ENCODE results near the gene GAGE12J. TPM values are rescaled to one million over a fixed set of nuclear protein-coding genes. Genes with fewer than 3 reads are reported as not detected.
A peak's percentile ranks its signal among the peaks of the same experiment; 100 is the strongest.
"Not testable (repeated sequence)": the region's sequence is repeated elsewhere in the genome, so short reads cannot be mapped to it uniquely, and the experiment has no call there.

Gene GAGE12J
- total RNA-seq, 1 donor from 2014 or later: not detected

DNA sequence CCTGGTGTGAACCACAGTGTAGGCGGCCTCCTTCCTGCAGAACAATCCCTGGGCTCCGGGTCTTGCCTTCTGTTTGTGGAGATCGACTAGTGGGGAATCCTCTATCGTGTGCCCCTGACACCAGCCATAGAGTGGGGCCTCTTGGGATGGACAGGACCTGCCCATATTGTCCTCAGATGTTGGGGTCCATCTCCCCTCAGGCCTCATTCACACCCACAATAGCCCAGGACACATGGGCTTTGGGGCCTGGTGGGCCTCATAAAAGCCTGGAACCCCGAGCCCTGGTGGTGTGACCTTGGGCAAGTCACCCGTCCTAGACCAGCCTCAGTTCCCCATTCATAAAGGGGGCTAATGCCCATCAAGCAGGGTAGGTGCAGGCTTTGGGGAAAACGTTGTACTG is 31.6 kb upstream of the GAGE12J start:
- Mint-ChIP-seq H3K27ac (no peak overlapping the region), H3K4me3 (no peak overlapping the region), H3K9me3 (peaks cover 5% of the 10 kb centered on the region), H3K36me3 (peaks cover 2% of the 10 kb centered on the region), H3K4me1 (peaks cover 3% of the 10 kb centered on the region), H3K27me3 (ENCODE audit: low read depth) (peaks cover 2% of the 10 kb centered on the region)
- TF ChIP-seq CTCF (IDR thresholded peaks at IDR 0.05; ENCODE audit: unreplicated experiment): no peak
- no peak for DNase-seq (ENCODE audit: low spot score in 2 of 2, unreplicated experiment in 2 of 2)

GRCh38 chrX:49291615-49292337 is 30.1 kb upstream of the GAGE12J start:
- H3K27me3 Mint-ChIP-seq (ENCODE audit: low read depth): peaks cover 2% of the 10 kb centered on the region
- H3K9me3 Mint-ChIP-seq: peaks cover 11% of the 10 kb centered on the region
- peak in 1 of 2 experiments; percentile 73 for DNase-seq (ENCODE audit: low spot score in 2 of 2, unreplicated experiment in 2 of 2)
- no peak overlapping the region for H3K4me3 Mint-ChIP-seq
- H3K27ac Mint-ChIP-seq: no peak overlapping the region
- peak; percentile 66 for TF ChIP-seq CTCF (IDR thresholded peaks at IDR 0.05; ENCODE audit: unreplicated experiment)
- H3K4me1 Mint-ChIP-seq: peaks cover 3% of the 10 kb centered on the region
- H3K36me3 Mint-ChIP-seq: peaks cover 2% of the 10 kb centered on the region

- TF ChIP-seq CTCF (IDR thresholded peaks at IDR 0.05; ENCODE audit: unreplicated experiment): no peak
- H3K27ac Mint-ChIP-seq: no peak overlapping the region
- peaks cover 2% of the 10 kb centered on the region for H3K36me3 Mint-ChIP-seq
- peaks cover 14% of the 10 kb centered on the region for H3K9me3 Mint-ChIP-seq
- no peak overlapping the region for H3K4me3 Mint-ChIP-seq
- DNase-seq (ENCODE audit: low spot score in 2 of 2, unreplicated experiment in 2 of 2): no peak
- H3K4me1 Mint-ChIP-seq: peaks cover 3% of the 10 kb centered on the region
- H3K27me3 Mint-ChIP-seq (ENCODE audit: low read depth): peaks cover 2% of the 10 kb centered on the region
These were observed 29.2 kb upstream of the GAGE12J start for GRCh38 chrX:49292400-49293362.

GRCh38 chrX:49299293-49299692 is 22.5 kb upstream of the GAGE12J start:
- not testable (repeated sequence) for H3K27me3 Mint-ChIP-seq (ENCODE audit: low read depth); DNase-seq (ENCODE audit: low spot score in 2 of 2, unreplicated experiment in 2 of 2); H3K27ac Mint-ChIP-seq; H3K4me3 Mint-ChIP-seq; H3K4me1 Mint-ChIP-seq; H3K36me3 Mint-ChIP-seq
- H3K9me3 Mint-ChIP-seq: peaks cover 18% of the 10 kb centered on the region

DNA sequence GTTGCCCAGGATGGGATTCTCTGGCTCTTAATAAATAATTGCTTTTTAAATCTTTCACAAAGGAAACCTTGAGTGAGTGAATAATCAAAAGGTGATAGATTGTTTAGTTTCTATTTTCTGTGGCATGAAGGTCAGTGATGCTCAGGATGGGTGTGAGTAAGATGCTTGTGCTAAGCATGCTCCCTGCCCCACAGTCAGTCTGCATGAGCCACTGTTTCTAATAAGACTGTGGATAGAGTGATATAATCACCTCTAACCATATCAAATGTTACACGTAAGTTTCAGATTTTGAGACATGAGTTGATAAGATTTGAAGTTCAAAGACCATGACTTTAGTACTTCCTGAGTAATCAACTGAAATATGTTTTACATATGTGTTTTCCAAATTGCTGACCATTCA is 21.1 kb upstream of the GAGE12J start:
- Mint-ChIP-seq H3K27me3 (ENCODE audit: low read depth) (no peaks in the 10 kb centered on the region), H3K27ac (no peak overlapping the region), H3K9me3 (peaks cover 18% of the 10 kb centered on the region), H3K4me1 (peaks cover under 1% of the 10 kb centered on the region), H3K36me3 (no peaks in the 10 kb centered on the region), H3K4me3 (no peak overlapping the region)
- DNase-seq (ENCODE audit: low spot score in 2 of 2, unreplicated experiment in 2 of 2): no peak
- TF ChIP-seq CTCF (IDR thresholded peaks at IDR 0.05; ENCODE audit: unreplicated experiment): no peak

DNA sequence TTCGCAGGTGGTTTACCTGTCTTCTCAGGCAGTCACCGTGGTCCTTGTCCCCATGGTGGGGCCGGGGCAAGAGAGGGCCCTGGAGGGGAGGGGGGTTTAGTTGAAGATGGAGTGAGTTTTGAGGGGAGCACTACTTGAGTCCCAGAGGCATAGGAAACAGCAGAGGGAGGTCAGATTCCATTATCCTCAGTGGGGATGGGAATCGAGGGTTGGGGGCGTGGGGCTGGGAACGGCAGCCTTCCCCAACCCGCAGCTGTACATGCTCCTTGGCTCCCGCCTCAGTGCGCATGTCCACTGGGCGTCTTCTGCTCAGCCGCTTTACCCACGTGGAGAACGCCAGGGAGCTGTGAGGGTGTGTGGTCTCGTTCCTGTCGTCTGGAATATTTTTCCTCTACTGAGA is 18.5 kb upstream of the GAGE12J start, which contains the start of gene GAGE10:
TSS of gene GAGE10 (plus strand) at position 301 of the 400 bp plus-strand sequence. CDS start 1,214 bp downstream, outside the sequence.
- Mint-ChIP-seq H3K4me3 (no peak within 1 kb of the TSS), H3K36me3 (no peaks in the 10 kb centered on the region), H3K27ac (no peak within 1 kb of the TSS), H3K4me1 (peaks cover 15% of the 10 kb centered on the region), H3K9me3 (peaks cover 6% of the 10 kb centered on the region), H3K27me3 (ENCODE audit: low read depth) (no peaks in the 10 kb centered on the region)
- no peak for TF ChIP-seq CTCF (IDR thresholded peaks at IDR 0.05; ENCODE audit: unreplicated experiment)
- no peak for DNase-seq (ENCODE audit: low spot score in 2 of 2, unreplicated experiment in 2 of 2)

DNA sequence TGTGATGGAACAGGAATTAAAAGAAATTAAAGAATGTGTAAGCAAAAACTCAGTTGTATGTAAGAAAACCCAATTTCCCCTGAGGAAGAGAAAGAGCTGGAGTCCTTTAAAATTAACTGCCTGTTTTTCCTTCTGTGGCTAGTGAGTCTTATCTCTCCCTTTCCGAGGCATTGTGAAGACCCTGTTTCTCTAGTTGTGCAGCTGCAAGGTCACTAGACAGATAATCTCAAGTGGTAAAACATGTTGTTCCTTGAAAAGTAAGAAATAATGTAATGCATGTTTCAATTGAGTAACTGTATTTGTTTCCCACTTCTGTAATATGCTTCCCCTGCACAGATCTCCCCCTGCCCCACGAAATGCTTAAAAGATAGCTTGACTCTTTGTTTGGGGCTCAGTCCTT is 14.1 kb upstream of the GAGE12J start:
- not testable (repeated sequence) for H3K4me3 Mint-ChIP-seq; H3K36me3 Mint-ChIP-seq; H3K27me3 Mint-ChIP-seq (ENCODE audit: low read depth); DNase-seq (ENCODE audit: low spot score in 2 of 2, unreplicated experiment in 2 of 2)
- Mint-ChIP-seq H3K9me3 (peaks cover 15% of the 10 kb centered on the region), H3K27ac (peak overlapping the region; percentile 99), H3K4me1 (peaks cover 40% of the 10 kb centered on the region)

All from mesothelial cell of epicardium (in vitro differentiated cells).